ENCODE measurements around the gene CHPF2.
A peak's percentile ranks its signal among the peaks of the same experiment; 100 is the strongest.

CHPF2 gene

GRCh38 chr7:151235091-151235787 lies 3.0 kb downstream of the CHPF2 start:
- no peak for DNase-seq (ENCODE audit: low read depth in 2 of 2)

- no peak for DNase-seq (ENCODE audit: low read depth in 2 of 2)
Measured at GRCh38 chr7:151236406-151236805, 4.1 kb downstream of the CHPF2 start.

- DNase-seq (ENCODE audit: low read depth in 2 of 2): no peak
Measured at GRCh38 chr7:151237244-151238189, 5.2 kb downstream of the CHPF2 start.

DNA sequence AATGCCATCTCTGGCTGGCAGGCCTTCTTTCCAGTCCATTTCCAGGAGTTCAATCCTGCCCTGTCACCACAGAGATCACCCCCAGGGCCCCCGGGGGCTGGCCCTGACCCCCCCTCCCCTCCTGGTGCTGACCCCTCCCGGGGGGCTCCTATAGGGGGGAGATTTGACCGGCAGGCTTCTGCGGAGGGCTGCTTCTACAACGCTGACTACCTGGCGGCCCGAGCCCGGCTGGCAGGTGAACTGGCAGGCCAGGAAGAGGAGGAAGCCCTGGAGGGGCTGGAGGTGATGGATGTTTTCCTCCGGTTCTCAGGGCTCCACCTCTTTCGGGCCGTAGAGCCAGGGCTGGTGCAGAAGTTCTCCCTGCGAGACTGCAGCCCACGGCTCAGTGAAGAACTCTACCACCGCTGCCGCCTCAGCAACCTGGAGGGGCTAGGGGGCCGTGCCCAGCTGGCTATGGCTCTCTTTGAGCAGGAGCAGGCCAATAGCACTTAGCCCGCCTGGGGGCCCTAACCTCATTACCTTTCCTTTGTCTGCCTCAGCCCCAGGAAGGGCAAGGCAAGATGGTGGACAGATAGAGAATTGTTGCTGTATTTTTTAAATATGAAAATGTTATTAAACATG lies 6.0 kb downstream of the CHPF2 start:
- no peak for DNase-seq (ENCODE audit: low read depth in 2 of 2)

GRCh38 chr7:151238924-151239836 lies 6.9 kb downstream of the CHPF2 start:
- no peak for DNase-seq (ENCODE audit: low read depth in 2 of 2)

GRCh38 chr7:151239837-151240459 lies 7.7 kb downstream of the CHPF2 start:
- DNase-seq (ENCODE audit: low read depth in 2 of 2): no peak

GRCh38 chr7:151240536-151240935 lies 8.3 kb downstream of the CHPF2 start:
- no peak for DNase-seq (ENCODE audit: low read depth in 2 of 2)

DNA sequence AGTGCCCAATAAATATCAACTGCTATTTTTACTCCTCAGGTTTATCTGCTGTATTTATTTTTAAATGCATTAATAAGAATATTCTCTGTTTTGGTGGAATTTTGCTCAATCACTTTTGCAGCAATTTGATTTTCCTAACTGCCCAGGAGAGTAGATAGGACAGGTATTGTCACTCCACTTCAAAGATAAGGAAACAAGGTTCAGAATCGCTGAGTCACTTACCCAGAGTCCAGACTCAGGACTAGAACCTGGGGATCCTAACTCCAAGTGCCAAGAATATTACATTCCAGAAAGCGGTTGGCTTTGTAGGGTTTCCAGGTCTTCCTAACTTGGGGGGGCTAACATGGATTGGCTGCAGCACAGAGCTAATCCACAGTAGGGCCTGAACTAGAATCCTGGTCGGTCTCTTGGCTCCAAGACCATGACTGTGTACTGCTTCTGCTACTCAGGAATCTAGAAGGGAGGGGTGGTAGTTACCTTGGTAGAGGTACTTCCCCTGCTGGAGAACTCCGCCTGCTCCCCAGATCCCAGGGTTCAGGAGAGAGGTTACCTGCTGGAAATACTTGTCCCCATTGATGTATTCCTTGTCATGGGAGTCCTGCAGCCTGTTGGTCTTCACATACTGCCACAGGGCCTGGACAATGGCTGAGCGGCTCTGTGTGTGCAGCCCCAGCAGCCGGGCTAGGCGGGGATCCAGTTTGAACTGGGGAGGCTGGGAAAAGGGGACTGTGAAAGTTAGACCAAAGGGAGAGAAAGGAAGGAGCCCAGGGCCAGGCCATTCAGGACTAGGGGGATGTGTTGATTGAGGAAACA lies 8.9 kb downstream of the CHPF2 start:
- no peak for DNase-seq (ENCODE audit: low read depth in 2 of 2)

DNA sequence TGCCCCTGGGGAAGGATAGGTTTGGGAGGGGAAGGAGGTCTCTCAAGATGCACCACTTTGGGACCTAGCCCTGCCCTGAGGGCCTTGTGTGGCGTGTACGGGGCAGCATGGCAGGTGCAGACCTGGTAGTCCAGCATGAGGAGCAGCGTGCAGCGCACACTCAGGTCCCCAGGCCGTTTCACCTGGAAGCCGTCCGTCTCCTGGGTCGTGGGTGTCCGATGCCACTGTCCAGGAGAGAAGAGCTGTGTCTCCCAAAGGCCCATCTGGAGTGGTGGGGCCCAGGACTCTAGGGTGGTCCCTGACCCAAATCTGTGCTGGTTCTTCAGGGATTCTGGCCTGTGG lies 9.4 kb downstream of the CHPF2 start:
- no peak for DNase-seq (ENCODE audit: low read depth in 2 of 2)

DNA sequence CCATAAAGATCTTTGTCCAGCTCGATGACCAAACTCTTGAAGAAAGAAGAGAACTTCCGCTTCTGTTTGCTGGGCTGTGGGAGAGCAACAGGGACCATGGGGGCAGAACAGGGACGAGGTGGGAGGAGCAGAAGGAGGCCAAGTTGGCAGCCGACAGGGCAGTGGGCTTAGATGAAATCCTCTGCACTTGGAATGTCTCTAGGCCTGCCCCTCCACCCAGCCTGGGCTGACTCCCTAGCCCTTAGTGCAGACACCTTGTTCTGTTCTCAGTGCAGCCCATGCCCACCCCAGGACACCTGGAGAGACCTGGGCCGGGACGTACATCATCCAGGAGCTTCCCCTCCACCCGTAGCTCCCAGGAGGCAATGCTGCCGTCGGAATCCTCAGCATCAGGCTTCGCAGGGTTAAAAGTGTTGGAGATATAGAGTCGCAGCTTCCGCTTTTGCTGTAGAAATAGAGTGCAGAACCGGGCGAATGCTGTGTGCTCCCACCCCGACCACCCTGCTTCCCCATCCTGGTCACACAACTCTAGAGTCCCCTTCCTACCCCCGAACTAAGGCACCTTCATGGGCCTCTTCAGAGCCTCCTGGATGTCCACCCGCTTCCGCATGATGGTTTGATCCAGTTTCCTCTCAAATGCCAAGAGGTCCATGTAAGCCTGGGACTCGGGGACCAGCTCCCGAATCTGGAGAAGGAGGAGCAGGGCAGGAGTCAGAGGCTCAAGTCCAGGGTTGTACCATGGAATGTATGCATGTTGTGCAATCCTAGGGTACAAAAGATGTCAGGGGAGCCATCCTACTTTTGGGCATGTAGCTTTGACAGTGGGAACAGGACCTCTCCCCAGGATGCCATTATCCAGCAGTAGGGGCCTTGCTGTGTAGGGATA lies 10.1 kb downstream of the CHPF2 start:
- DNase-seq (ENCODE audit: low read depth in 2 of 2): no peak

GRCh38 chr7:151243045-151243349 lies 10.7 kb downstream of the CHPF2 start:
- no peak for DNase-seq (ENCODE audit: low read depth in 2 of 2)

DNA sequence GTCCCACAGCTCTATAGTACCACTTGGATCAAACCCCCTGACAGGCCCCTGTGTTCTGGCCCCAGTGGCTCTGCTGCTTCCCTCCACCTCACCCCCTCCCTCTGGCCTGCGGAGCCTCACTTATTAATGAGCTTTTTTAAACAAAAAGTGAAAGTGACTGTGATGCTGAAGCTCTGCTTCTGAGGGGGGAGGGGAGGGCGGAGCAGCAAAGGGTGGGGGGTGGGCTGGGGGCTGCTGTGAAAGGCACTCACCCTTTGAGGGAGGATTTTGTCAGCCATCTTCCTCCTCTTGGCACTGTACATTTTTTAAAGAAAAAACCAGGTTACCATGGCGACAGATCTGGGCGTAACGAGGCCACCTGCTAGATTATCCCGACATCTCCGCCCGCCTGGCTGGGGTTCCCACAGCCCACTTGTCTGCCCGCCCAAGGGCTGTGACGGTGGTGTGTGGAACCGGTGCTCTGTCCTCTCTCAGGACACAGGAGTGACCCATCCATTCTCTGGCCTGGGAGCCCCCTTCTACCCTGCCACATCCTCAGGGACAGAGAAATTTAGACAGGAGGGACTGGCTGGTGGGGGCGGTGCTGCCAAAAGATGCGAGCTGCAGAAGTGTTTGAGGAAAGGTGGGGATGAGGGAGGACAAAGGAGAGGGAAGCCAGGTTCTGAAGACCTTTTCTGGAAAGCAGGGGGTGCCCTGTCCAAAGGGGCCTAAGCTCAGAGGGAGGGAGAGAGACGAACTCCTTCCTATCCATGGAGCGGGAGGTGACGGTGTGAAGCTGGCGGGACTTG lies 11.3 kb downstream of the CHPF2 start:
- no peak for DNase-seq (ENCODE audit: low read depth in 2 of 2)

- peak in 1 of 2 experiments; percentile 21 for DNase-seq (ENCODE audit: low read depth in 2 of 2)
Measured at GRCh38 chr7:151244196-151244840, 12.0 kb downstream of the CHPF2 start.

- no peak for DNase-seq (ENCODE audit: low read depth in 2 of 2)
Measured at GRCh38 chr7:151244841-151245346, 12.6 kb downstream of the CHPF2 start.

DNA sequence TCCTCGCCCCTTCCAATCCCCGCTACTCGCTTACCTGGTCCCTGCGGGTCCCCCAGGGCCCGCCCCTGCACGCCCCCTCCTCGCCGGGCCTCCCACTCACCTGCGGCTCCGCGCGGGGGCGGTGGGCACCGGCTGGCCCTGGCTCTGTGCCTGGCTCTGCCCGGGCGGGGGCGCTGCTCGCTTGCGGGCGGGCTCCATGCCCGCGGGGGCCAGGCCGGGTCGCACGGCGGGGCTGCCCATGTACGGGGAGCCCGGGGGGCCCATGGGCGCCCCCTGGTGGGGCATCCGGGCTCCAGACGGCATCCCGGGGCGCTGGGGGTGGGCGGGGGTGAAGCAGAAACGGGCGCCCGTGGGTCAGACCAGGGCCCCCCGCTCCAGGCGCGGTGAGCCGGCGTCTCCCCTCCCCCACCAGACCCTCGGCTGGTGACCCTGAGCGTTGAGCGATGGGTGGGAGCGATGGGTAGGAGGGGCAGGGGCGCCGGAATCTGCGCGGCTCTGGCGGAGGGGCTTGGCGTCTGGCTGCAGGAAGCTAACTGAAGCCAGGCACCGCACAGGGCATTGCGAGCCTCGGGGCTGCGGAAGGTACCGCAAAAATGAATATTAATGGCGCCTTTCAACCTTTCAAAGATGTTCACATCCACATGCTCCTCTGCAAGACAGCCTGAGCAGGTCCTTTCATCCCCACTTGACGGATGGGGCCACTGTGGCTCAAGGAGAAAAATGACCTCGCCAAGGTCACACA lies 13.2 kb downstream of the CHPF2 start:
- no peak for DNase-seq (ENCODE audit: low read depth in 2 of 2)

DNA sequence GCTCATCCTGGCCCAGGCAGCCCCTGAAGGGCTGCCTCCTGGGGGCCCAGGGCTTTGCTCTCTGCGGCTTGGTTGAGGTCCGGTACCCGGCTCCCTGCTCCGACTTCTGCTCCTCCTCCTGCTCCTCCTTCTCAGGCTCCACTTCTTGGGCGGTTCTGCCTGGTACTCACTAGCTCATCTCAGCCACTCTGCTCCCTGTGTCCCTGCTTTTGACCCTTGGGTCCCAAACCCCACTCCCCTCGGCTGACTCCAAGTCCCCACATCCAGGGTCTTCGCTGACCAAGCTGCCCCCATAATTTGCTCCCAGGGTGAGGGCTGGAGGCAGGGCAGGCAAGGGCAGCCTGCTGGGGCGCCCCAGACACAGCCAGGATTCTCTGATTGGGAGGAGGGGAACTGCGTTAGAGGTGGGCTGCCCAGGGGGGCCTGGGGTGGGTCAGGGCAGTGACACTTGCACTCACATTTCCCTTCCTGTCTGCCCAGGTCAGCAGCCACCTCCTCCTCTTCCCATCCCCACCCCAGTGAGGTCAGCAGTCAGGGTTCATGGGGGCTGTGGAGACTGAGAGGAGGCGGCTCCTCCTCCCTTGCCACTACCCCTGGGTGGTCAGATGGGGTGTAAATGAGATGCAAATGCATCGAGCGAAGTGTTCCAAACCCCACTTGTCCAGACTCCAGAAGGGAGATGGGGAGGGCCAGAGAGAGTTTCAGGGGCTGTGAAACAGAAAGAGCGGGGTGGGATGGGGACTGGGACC lies 14.0 kb downstream of the CHPF2 start:
- no peak for DNase-seq (ENCODE audit: low read depth in 2 of 2)

All from fibroblast of skin of left quadriceps (primary cell).